Glomerular visceral epithelial cell (primary cell): ENCODE results near the gene TMX4.

Experiments
- DNase-seq: peaks from one replicate; pipeline ENCODE4 v3.0.0-alpha.2; 2016; ENCODE audit errors: extremely low spot score

The TMX4 gene

GRCh38 chr20:8019998-8020247 is 362 bp upstream of the TMX4 start:
- DNase-seq = no peak

- peak; percentile 77 for DNase-seq
Measured at GRCh38 chr20:8018958-8019245, 659 bp downstream of the TMX4 start.

GRCh38 chr20:8012724-8013123 is 6.8 kb downstream of the TMX4 start:
- DNase-seq = no peak

GRCh38 chr20:8008733-8009132 is 10.8 kb downstream of the TMX4 start:
- no peak for DNase-seq

GRCh38 chr20:8007490-8007889 is 12.1 kb downstream of the TMX4 start:
- DNase-seq = no peak

- no peak for DNase-seq
Measured at GRCh38 chr20:8005575-8006366, 13.8 kb downstream of the TMX4 start.

GRCh38 chr20:8005033-8005432 is 14.5 kb downstream of the TMX4 start:
- DNase-seq = no peak

- no peak for DNase-seq
Measured at GRCh38 chr20:8002056-8002455, 17.5 kb downstream of the TMX4 start.

GRCh38 chr20:8000796-8001195 is 18.8 kb downstream of the TMX4 start:
- no peak for DNase-seq

GRCh38 chr20:7996898-7997297 is 22.7 kb downstream of the TMX4 start:
- DNase-seq = no peak

GRCh38 chr20:7994809-7995208 is 24.8 kb downstream of the TMX4 start:
- no peak for DNase-seq

- DNase-seq = no peak
Measured at GRCh38 chr20:7993703-7994102, 25.9 kb downstream of the TMX4 start.

GRCh38 chr20:7993238-7993637 is 26.3 kb downstream of the TMX4 start:
- no peak for DNase-seq

GRCh38 chr20:7990385-7990784 is 29.2 kb downstream of the TMX4 start:
- no peak for DNase-seq

GRCh38 chr20:7989379-7989778 is 30.2 kb downstream of the TMX4 start:
- no peak for DNase-seq

GRCh38 chr20:7985916-7986315 is 33.6 kb downstream of the TMX4 start:
- no peak for DNase-seq

GRCh38 chr20:7984192-7984591 is 35.4 kb downstream of the TMX4 start:
- no peak for DNase-seq

- no peak for DNase-seq
Measured at GRCh38 chr20:7981374-7981773, 38.2 kb downstream of the TMX4 start.

GRCh38 chr20:7980332-7981046 is 39.1 kb downstream of the TMX4 start:
- DNase-seq = peak; percentile 32

GRCh38 chr20:7977709-7978108 is 41.9 kb downstream of the TMX4 start:
- DNase-seq = no peak

- no peak for DNase-seq
Measured at GRCh38 chr20:7975851-7976414, 43.6 kb downstream of the TMX4 start.

GRCh38 chr20:7974785-7975435 is 44.7 kb downstream of the TMX4 start:
- DNase-seq = no peak
